ENCODE results near the gene PDIA6. TPM values are rescaled to one million over a fixed set of nuclear protein-coding genes. Genes with fewer than 3 reads are reported as not detected.

PDIA6 gene
- total RNA-seq, 4 donors from 2014 or later: 81.3 to 138 (median 90.3) TPM

DNA sequence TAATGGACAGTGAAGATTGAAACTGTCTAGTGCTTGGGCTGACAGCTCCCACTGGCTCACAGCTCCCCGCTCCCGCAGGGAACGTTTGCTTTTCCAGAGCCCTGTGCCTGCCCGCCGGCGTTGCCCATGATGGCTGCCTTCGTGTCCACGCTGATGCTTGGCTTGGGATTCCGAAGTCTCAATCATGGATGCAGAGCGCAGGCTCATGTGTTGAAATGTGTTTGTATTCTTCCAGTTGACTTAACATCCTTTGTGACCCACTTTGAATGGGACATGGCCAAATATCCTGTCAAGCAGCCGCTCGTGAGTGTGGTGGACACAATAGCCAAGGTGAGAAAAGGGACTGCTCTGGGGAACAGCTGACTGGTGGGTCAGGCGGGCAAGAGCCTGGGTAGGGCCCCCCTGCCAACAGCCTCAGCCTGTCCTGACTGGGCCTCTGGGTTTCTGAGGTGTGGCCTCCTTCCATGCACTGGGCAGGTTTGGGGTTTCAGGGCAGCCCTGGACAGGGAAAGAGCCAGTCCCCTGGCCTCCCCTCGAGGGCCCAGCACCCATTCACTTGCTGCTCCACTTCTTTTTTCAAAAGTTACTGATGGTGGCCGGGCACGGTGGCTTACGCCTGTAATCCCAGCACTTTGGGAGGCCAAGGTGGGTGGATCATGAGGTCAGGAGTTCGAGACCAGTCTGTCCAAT, 48.3 kb downstream of the PDIA6 start:
- Histone ChIP-seq H3K27me3 (peaks cover 14% of the 10 kb centered on the region), H3K4me1 (no peaks in the 10 kb centered on the region), H3K36me3 (no peaks in the 10 kb centered on the region), H3K27ac (no peak overlapping the region), H3K9me3 (no peaks in the 10 kb centered on the region), H3K4me3 (no peak overlapping the region)
- TF ChIP-seq POLR2AphosphoS5 (IDR thresholded peaks at IDR 0.05): no peak
- ATAC-seq: no peak
- whole genome bisulfite sequencing, 2 donors (ENCODE audit: low coverage in 1 of 2): 75% methylated on average over 11 of the region's 18 CpGs; no CpG with 5 or more reads in 1 of the 2 donors

DNA sequence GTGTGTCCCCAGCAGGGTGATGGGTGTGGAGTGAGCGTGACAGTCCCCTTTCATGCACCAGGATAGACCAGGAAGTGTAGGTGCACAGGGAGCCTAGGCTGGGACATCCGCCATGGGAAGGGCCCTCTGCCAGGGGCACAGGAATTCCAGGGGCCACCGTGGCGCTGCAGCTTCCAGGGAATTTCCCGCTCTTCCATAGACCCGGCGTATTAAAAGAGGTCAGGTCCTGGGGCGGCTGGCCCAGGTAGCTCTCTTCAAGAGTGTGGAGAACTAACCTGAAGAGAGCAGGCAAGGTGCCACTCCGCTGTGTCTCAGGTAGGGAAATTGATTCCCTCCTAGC, 49.2 kb downstream of the PDIA6 start:
- Histone ChIP-seq H3K27me3 (peaks cover 14% of the 10 kb centered on the region), H3K36me3 (no peaks in the 10 kb centered on the region), H3K27ac (no peak overlapping the region), H3K9me3 (no peaks in the 10 kb centered on the region), H3K4me3 (no peak overlapping the region), H3K4me1 (no peaks in the 10 kb centered on the region)
- TF ChIP-seq, protein P1, sequence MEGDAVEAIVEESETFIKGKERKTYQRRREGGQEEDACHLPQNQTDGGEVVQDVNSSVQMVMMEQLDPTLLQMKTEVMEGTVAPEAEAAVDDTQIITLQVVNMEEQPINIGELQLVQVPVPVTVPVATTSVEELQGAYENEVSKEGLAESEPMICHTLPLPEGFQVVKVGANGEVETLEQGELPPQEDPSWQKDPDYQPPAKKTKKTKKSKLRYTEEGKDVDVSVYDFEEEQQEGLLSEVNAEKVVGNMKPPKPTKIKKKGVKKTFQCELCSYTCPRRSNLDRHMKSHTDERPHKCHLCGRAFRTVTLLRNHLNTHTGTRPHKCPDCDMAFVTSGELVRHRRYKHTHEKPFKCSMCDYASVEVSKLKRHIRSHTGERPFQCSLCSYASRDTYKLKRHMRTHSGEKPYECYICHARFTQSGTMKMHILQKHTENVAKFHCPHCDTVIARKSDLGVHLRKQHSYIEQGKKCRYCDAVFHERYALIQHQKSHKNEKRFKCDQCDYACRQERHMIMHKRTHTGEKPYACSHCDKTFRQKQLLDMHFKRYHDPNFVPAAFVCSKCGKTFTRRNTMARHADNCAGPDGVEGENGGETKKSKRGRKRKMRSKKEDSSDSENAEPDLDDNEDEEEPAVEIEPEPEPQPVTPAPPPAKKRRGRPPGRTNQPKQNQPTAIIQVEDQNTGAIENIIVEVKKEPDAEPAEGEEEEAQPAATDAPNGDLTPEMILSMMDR (IDR thresholded peaks at IDR 0.05): no peak
- TF ChIP-seq EP300 (IDR thresholded peaks at IDR 0.05): no peak
- no peak for TF ChIP-seq POLR2AphosphoS5 (IDR thresholded peaks at IDR 0.05)
- TF ChIP-seq POLR2A (IDR thresholded peaks at IDR 0.05): no peak
- WGBS, 2 donors (ENCODE audit: low coverage in 1 of 2): 94% methylated on average over 5 of the region's 9 CpGs; no CpG with 5 or more reads in 1 of the 2 donors
- no peak for ATAC-seq

DNA sequence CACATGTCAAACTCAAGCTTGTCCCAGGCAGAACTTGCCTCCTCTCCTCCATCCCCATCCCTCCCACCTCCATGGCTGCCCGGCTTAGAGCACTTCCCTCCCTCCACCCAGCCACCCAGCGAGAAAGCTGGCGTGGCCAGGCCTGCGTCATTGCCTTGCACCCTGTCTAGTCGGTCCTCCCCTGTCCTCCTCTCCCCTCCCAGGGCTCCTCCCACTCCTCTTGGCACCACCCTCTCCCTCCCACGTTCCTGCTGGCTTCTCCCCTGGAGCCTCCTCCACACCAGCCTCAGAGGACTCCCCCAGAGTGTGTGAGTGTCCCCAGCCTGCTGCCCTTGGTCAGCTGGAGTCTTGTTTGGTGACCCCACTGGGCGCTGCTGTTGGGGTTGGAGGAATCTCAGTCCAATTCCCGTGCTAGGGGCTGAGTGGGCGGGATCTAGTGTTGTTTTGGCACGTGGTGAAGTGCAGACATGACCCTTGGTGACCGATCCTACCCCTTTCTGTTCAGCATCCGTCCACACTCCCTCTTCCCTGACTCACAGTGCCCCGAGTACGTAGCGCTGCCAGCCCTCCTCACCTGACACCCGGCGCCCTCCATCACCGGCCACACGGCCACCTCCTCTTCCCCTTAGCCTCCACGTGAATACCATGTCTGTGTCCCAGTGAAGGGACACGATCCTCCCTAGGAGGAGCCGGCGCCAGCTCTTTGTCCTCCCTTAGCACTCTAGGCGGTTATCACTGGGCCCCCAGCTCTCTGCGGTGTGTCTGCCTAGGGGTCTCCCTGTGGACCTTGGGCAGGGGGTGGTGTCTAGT, 49.7 kb downstream of the PDIA6 start:
- Histone ChIP-seq H3K27ac (no peak overlapping the region), H3K4me3 (no peak overlapping the region), H3K36me3 (no peaks in the 10 kb centered on the region), H3K4me1 (no peaks in the 10 kb centered on the region), H3K27me3 (peaks cover 14% of the 10 kb centered on the region), H3K9me3 (no peaks in the 10 kb centered on the region)
- no peak for TF ChIP-seq EP300 (IDR thresholded peaks at IDR 0.05)
- TF ChIP-seq, protein P1 (IDR thresholded peaks at IDR 0.05): no peak
- TF ChIP-seq POLR2A (IDR thresholded peaks at IDR 0.05): no peak
- no peak for TF ChIP-seq POLR2AphosphoS5 (IDR thresholded peaks at IDR 0.05)
- ATAC-seq: no peak
- WGBS, 2 donors (ENCODE audit: low coverage in 1 of 2): 17 to 37% methylated on average over 1 to 20 of the region's 25 CpGs

DNA sequence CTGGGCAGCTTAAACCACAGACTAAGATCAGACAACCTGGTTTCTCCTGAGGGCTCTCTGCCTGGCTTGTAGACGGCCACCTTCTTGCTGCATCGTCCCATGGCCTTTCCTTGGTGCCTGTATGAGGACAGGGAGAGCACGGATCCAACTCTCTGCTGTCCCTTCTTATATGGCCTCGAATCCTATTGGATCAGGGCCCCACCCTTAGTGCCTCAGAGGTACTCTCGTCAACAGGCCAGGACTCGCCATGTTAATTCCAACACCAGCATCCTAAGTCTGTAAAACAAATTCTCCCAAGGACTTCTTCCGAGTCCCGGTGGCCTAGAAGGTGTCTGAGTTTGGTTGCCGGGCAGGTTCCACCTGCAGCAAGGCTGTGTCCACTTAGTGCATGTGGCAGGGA, 51.0 kb downstream of the PDIA6 start:
- no peak for ATAC-seq
- 74% methylated on average over 4 of the region's 9 CpGs; no CpG with 5 or more reads in 1 of the 2 donors for WGBS, 2 donors (ENCODE audit: low coverage in 1 of 2)
- Histone ChIP-seq H3K36me3 (no peaks in the 10 kb centered on the region), H3K9me3 (no peaks in the 10 kb centered on the region), H3K27ac (no peak overlapping the region), H3K4me1 (no peaks in the 10 kb centered on the region), H3K27me3 (peaks cover 21% of the 10 kb centered on the region), H3K4me3 (no peak overlapping the region)
- TF ChIP-seq EP300 (IDR thresholded peaks at IDR 0.05) (no peak), POLR2A (IDR thresholded peaks at IDR 0.05) (no peak), POLR2AphosphoS5 (IDR thresholded peaks at IDR 0.05) (no peak)
- TF ChIP-seq, protein P1 (IDR thresholded peaks at IDR 0.05): no peak

DNA sequence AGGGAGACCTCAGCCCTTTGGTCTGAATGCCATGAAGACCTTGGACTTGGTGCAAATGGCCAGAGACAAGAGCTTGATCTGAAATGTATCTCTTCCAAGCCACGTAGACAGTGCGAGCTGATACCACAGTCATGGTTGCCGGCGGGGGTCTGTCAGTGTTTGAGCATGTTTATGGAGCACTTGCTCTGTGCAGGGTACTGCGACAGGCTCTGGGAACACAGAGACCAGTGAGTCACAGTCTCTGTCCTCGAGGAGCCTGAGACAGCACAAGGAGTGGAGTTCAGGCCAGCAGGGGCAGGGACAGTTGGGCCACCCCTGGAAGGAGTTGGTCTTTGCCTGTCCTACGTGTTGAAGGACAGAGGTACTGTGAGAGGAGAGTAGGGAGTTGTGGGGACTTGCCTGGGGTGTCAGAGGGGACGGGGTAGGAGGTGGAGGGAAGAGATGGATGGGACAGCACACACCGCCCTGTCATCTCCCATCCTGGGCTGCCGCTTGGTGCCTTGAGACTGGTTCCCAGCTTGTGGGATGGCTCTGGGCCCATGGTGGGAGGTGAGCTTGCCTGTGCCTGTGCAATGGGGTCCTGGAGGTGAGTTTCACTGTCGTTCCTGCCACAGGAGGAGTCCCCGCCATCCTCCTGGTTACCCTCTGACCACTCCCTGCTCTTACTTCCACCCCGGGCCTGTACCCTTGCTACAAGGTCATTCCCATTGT, 51.6 kb downstream of the PDIA6 start:
- Histone ChIP-seq H3K4me1 (no peaks in the 10 kb centered on the region), H3K27ac (no peak overlapping the region), H3K4me3 (no peak overlapping the region), H3K27me3 (peaks cover 21% of the 10 kb centered on the region), H3K9me3 (no peaks in the 10 kb centered on the region), H3K36me3 (no peaks in the 10 kb centered on the region)
- no peak for ATAC-seq
- TF ChIP-seq EP300 (IDR thresholded peaks at IDR 0.05) (no peak), POLR2AphosphoS5 (IDR thresholded peaks at IDR 0.05) (no peak), POLR2A (IDR thresholded peaks at IDR 0.05) (no peak)
- TF ChIP-seq, protein P1 (IDR thresholded peaks at IDR 0.05): no peak
- WGBS, 2 donors (ENCODE audit: low coverage in 1 of 2): 77% methylated on average over 8 of the region's 13 CpGs; no CpG with 5 or more reads in 1 of the 2 donors
